Measurements from ENCODE around the gene PURA.
A peak's percentile ranks its signal among the peaks of the same experiment; 100 is the strongest.

Gene PURA

DNA sequence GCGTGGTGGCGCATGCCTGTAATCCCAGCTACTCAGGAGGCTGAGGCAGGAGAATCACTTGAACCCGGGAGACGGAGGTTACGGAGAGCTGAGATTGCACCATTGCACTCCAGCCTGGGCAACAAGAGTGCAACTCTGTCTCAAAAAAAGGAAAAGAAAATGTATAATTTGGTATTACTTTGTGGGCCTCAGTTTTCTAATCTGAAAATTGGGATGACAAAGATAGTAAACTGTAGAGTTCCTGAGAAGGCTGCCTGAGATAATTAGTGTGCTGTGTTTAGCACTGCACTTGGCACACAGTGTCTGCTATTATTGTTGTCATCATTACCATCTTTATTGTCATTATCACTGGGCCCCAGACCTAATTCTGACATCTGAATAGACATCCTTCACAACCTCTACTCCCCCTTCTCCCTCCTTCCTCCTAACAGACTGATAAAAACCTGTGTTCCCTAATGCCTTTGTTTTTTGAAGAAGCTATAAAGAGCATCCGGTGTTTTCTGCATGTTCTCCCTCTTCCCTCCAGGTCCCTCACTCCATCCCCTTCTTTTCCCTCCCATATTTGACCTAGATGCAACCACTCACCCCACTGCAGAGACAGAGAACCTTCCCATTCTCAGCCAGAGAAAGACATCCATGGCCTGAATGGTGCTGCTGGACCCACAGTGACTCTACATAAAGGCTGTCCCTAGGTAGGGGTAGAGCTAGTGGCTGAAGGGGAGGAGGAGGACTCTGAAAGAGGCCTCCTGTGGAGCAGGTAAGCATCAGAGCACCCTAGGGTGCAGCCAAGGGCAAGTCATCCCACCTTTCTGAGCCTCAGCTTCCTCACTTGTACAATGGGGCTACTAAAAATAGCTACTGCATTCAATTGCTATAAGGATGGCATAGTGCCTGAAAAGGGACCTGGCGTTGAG lies 45.4 kb downstream of the PURA start:
- no peak for DNase-seq (ENCODE audit: low spot score)

DNA sequence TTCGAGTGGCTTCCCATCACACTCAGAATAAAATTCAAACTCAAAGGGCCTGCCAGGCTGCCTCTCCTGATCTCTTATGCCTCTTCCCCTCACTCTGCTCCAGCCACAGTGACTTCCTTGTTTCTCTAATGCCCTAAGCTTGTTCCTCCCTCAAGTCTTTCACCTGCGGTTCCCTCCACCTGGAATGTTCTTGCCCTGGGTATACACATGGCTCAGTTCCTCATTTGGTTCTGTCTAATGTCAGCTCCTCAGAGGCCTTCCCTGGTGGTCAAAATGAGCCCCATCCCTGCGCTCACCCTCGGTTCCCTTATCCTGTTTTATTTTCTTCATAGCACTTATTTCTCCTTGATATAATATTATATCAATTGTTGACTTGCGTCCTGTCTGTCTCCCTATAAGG lies 48.4 kb downstream of the PURA start:
- no peak for DNase-seq (ENCODE audit: low spot score)

DNA sequence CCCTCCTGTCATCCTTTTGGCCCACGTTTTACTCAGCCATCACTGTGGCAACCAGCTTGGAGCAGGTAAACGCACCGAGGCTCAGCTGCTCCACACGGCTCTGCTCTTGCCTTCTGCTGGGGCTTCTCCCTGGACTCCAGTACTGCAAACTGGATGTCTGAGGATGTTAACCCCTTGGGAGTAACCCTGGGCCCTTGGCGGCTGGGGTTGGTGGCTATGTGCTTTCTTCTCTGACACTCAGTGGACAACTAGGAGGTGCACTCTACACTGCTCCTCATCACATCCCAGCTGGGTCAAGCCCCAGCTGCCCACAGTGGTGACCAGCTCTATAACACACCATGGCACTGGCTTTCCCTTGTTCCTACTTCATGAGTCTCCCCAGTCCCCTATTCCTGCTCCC lies 48.9 kb downstream of the PURA start:
- no peak for DNase-seq (ENCODE audit: low spot score)

DNA sequence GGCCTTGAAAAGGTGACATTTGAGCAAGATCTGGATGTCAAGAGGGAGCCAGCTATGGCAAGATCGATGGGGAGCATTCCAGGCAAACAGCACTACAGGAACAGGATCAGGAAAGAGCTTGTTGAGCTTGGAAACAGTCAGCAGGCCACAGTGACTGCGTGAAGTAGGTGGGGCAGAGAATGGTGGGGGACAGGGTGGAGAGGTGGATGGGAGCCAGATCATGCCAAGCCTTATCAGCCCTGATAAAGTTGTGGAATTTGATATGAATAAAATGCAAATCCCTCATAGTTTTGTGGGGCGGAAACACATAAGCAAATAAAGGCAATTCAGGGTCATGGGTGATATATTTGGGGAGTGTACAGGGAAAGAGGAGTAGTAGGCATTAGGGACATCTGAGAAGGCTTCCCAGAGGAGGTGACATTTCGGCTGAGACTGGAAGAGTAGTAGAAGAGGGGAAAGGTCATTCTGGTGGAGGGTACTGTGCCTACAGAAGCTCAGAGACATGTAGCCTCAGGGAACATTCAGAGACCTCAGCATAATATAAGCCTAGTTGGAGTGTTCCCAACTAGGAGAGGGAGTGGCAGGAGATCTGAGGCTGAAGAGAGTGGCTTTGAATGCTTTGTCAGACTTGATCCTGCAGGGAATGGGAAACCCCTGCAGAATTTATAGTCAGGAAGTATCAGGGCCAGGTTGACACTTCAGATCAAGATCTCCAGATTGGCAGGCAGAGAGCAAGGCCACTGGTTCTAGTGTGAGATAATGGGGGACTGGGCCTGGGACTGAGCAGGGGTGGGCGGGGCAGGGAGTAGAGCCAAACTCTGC lies 51.4 kb downstream of the PURA start:
- no peak for DNase-seq (ENCODE audit: low spot score)

DNA sequence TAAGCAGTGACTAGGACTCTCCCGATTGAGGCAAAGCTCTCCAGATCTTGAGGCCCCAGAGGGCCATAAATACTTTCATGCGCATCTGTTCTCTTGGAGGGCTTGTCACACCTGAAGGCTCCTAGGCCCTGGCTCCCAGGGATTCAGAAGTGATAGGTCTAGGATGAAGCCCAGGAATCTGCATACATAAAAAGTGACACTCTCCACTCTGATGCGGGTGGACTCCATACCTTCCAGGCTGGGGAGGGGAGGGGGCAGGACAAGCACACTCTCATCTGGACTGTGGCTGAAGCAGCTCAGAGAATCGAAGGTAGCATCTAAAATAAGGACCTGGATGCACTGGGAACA lies 52.0 kb downstream of the PURA start:
- DNase-seq (ENCODE audit: low spot score), result no peak

DNA sequence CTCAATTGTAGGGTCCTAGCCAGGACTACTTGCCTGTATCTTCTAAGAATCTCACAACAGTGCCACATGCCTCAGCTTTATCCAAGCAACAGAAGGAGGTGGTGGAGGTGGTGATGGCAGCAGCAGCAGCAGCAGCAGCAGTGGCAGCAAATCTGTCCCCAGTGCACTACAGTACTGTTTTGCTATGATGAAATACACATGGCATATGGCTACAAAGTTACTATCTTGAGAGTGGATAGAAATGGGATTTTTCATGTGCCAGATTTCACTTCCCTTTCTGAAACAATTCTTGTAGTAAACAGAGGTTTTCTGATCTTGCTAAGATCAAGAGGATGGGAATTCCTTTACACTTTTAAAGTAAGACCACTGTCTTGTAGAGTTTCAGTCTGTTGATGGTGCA lies 53.0 kb downstream of the PURA start:
- DNase-seq (ENCODE audit: low spot score), result no peak

DNA sequence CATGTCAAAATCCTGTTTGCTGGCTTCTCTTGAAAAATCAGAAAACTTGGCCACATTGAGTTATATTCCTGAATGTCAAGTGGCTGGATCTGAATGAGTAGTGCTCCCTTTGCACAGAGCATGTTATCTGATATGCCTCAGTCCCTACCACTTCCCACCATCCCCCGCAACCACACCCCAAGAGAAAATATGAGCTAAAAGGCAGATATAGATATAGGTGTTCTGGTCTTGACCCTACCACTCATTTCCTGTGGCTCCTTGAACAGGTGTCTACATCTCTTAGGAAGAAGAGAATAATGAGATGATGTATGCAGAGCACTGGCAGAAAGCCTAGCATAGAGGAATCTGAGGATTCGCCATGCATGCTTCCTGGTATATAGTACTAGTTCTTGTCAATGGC lies 54.5 kb downstream of the PURA start:
- DNase-seq (ENCODE audit: low spot score), result no peak

DNA sequence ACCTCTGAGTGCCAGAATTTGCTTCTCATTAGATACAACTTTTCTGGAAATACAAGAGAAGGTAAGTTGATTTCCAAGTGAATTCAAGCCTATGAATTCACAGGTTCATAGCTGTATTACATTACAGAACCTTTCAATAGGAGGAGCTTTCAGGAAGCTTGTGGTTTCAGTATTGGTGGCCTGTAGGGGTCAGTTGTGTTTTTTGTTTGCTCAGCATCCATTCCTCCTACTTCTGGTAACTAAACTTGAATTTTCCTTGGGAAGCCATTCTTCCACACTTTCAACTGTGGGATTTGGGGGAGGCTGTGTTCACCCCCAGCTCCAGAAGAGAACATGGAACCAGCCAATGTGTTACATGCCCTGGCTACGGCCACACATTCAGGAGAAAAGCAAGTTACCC lies 55.5 kb downstream of the PURA start:
- no peak for DNase-seq (ENCODE audit: low spot score)

DNA sequence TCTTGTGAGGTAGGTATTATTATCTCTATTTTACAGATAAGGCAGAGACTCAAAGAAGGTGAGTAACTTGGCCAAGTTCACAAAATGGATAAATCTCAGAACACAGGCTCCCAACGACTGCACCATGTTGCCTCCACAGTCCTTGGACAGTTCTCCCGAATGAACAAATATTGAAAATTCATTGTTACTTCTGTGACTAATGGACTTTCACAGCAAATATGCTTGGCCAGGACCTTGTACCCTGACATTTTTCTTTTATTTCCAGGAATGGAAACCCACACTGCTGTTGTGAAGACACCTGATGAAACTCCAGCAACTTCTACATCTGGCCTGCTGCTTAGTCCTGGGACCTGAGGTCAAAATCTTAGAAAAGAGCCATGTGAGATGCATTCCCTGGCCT lies 58.6 kb downstream of the PURA start:
- DNase-seq (ENCODE audit: low spot score), result no peak

DNA sequence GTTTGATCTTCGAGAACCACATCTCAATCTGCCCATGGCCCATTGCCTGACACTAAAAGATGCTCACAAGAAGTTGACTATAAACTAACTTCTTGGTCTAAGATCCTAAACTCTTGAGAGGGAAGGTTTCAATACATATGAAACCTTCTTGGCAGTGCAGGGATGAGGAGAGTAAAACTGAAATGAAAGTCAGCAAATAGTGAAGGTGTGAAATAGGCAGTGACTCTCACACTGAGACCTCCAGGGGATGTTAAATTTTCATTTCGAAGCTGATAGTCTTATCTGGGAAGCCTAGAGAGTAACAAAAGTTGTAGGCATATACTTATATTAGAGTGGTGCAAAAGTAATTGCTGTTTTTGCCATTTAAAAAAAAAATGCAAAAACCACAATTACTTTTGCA lies 60.1 kb downstream of the PURA start:
- DNase-seq (ENCODE audit: low spot score), result no peak

DNA sequence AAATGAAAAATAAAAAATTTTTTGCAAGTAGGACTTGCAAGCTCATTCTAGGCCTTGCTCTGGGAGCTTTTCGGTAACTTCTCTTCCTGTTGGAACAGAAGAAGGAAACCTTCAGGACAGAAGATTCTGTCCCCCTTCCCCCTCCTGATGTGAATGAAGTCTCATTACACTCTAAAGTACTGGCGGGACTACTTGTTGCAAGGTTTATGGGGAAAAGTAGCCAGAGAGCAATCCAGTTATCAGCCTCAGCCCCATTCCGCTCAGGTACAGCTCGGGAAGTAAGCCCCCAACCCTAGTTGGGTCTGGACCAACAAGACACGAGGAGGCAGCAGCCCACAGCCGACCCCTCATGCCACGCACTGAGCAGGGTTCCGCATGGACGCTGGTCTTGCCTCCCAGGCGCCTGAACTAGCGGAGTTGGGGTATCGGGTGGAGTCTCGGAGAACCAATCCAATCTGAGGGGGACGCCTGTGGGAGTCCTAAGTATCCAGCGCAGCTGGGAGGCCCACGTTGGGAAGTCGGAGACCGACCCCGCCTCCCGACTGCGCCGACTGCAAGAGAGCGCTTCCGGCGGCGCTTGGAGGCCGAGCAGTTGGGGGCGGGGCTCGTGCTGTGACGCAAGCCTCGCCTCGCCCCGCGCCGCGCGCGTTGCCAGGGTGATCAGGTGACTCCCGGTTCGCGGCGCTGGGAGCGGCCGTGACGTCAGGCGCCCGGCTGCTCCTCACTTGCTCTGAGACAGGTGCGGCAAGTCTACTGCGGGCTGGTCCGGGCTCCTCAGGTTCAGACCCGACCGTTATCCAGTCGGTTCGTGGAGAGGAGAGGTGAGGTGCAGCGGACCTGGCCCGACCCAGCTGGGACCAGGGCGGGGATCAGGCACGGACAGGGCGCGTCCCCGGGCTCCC lies 60.8 kb downstream of the PURA start, which contains the start of gene CYSTM1:
Gene CYSTM1, plus strand, starts transcription at position 724 of the 902 bp plus-strand sequence. CDS start 19,278 bp downstream, outside the sequence.
- peak; percentile 93 for DNase-seq (ENCODE audit: low spot score)

Data from CD4-positive, alpha-beta T cell treated with Interleukin-15 for 4 hours (primary cell).